CD4-positive, alpha-beta memory T cell (primary cell): ENCODE measurements around the gene CHMP2A. TPM values are rescaled to one million over a fixed set of nuclear protein-coding genes. Genes with fewer than 3 reads are reported as not detected.

Source experiments
- CTCF ChIA-PET: fragments of 350-600 bp; sonication (Branson Sonifier 250); formaldehyde crosslinking; loops from one replicate; lab custom pipeline; 2021; ENCODE audit warnings: inconsistent platforms; ENCODE audit not compliant: partially characterized antibody; lab: Charles Lee
- POLR2A ChIA-PET: fragments of 350-600 bp; sonication (Branson Sonifier 250); formaldehyde crosslinking; loops from one replicate; lab custom pipeline; 2021; ENCODE audit not compliant: partially characterized antibody; lab: Charles Lee
- DNase-seq, 5 donors: peaks; one replicate each; pipeline versions ENCODE4 v3.0.0 to v3.0.0-alpha.2; 2020 to 2022; ENCODE audit warnings: mixed read lengths in 1 of 5
- H3K27ac ChIP-seq: one replicate; pipeline ENCODE4 v1.7.0; 2013; ENCODE audit warnings: low read depth, low read length
- H3K27me3 ChIP-seq: 2 replicates; pipeline ENCODE4 v1.7.0; 2013; ENCODE audit warnings: mild to moderate bottlenecking, low read length, moderate library complexity; ENCODE audit not compliant: insufficient read depth
- H3K36me3 ChIP-seq: 2 replicates; pipeline ENCODE4 v1.7.0; 2013; ENCODE audit warnings: mild to moderate bottlenecking, low read length, moderate library complexity; ENCODE audit not compliant: insufficient read depth
- H3K4me1 ChIP-seq: 2 replicates; pipeline ENCODE4 v1.7.0; 2013; ENCODE audit warnings: mild to moderate bottlenecking, low read length, moderate library complexity; ENCODE audit not compliant: insufficient read depth
- H3K4me3 ChIP-seq, 2 donors: one replicate each; pipeline ENCODE4 v1.7.0; 2013; ENCODE audit warnings: low read length in 2 of 2, mild to moderate bottlenecking in 1 of 2
- H3K9me3 ChIP-seq, 2 donors: one replicate each; pipeline ENCODE4 v1.7.0; 2013; ENCODE audit warnings: low read length in 2 of 2, control low read depth in 1 of 2; ENCODE audit not compliant: control insufficient read depth in 1 of 2
- H3K27ac Mint-ChIP-seq, 7 donors: one replicate each; pipeline ENCODE4 v1.8.0; 2020 to 2021; ENCODE audit warnings: mixed read lengths in 7 of 7, mild to moderate bottlenecking in 6 of 7, inconsistent platforms in 3 of 7, moderate library complexity in 3 of 7
- H3K27me3 Mint-ChIP-seq, 2 donors: one replicate each; pipeline ENCODE4 v1.8.0; 2020 to 2021; ENCODE audit warnings: mixed read lengths in 2 of 2
- H3K36me3 Mint-ChIP-seq, 2 donors: one replicate each; pipeline ENCODE4 v1.8.0; 2020 to 2021; ENCODE audit warnings: mixed read lengths in 2 of 2, inconsistent platforms in 1 of 2, mild to moderate bottlenecking in 1 of 2
- H3K4me1 Mint-ChIP-seq, 4 donors: one replicate each; pipeline ENCODE4 v1.8.0; 2020 to 2021; ENCODE audit warnings: mixed read lengths in 4 of 4, mild to moderate bottlenecking in 1 of 4
- H3K4me3 Mint-ChIP-seq, 8 donors: one replicate each; pipeline ENCODE4 v1.8.0; 2020 to 2021; ENCODE audit warnings: mixed read lengths in 8 of 8, mild to moderate bottlenecking in 7 of 8, moderate library complexity in 6 of 8, inconsistent platforms in 3 of 8
- H3K9me3 Mint-ChIP-seq, 8 donors: one replicate each; pipeline ENCODE4 v1.8.0; 2020 to 2021; ENCODE audit warnings: mixed read lengths in 8 of 8, mild to moderate bottlenecking in 5 of 8, inconsistent platforms in 3 of 8, moderate library complexity in 1 of 8
- intact Hi-C: fragments of 100-400 bp; cut with micrococcal nuclease; formaldehyde crosslinking; loops from one replicate; pipeline ENCODE4 v1.15.1; 2023
- polyA plus RNA-seq, 2 donors: library from polyadenylated mRNA; unstranded; fragments of 300-500 nt; fragmentation: Illumina TruSeq; gene quantifications; one replicate each; pipeline ENCODE4 v1.2.3, GENCODE V29; 2021
- total RNA-seq, 2 experiments: library from RNA; stranded (reverse); gene quantifications; one replicate each; pipeline ENCODE4 v1.2.3, GENCODE V29; 2021

Gene CHMP2A
- total and polyA plus RNA-seq, 4 experiments from 2014 or later = 81.1 to 238 (median 144) TPM

DNA sequence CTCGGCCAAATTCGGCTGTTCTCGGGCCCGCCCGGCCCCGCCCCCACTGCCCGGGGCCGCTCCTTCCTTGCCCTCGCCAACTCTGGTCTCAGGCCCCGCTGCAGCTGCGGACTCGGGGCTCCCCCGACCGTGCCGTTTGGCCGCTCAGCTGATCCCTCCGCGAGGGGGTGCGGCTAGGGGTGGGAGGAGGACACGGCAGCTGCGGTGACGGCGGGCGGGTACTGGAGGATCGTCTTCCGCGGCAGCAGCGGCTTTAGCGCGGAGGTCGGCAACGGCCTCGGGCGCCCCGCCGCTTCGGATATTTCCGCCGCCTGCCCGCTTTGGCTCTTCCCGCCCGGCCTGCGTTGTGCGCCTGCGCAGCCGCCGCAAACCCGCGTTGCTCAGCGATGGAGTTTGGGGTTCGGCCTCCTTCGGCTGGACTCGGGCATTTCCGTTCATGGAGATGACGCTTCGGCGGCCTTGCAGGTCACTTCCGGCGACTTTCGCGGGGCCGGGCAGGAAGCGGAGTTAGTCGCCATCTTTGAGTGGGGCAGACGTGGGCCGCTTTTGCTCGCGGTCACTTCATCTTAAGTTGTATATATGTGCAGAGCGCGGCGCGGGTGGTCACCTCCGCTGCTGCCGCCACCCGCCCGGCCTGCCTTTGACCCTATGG lies 3.8 kb upstream of the CHMP2A start:
- H3K9me3 ChIP-seq = no peaks in the 10 kb centered on the region
- peak overlapping the region; percentile 97 to 99 (median 99) for H3K27ac Mint-ChIP-seq
- peak overlapping the region; percentile 47 to 100 for H3K4me3 ChIP-seq
- ChIA-PET POLR2A (interaction anchor here (0.8 to 7.3 kb wide), 11 partner anchors 8 to 196 kb away, joined by 3 to 104 read pairs (median 6); partner anchors contain the start of genes MZF1, TRIM28, ZBTB45 and ZNF132), CTCF (no interaction called here)
- intact Hi-C loops = loop anchor here (1.0 kb wide), 3 partner anchors 14 to 39 kb away; partner anchors contain the start of genes MZF1, TRIM28 and ZBTB45
- H3K27me3 ChIP-seq = no peaks in the 10 kb centered on the region
- peaks cover 0 to 2% (median 0%) of the 10 kb centered on the region in 8 donors for H3K9me3 Mint-ChIP-seq
- H3K4me1 Mint-ChIP-seq = peaks cover 28 to 96% (median 61%) of the 10 kb centered on the region in 4 donors
- no peaks in the 10 kb centered on the region for H3K27me3 Mint-ChIP-seq
- peaks cover 12 to 39% of the 10 kb centered on the region in 2 donors for H3K36me3 Mint-ChIP-seq
- H3K27ac ChIP-seq = peak overlapping the region; percentile 99
- H3K4me3 Mint-ChIP-seq = peak overlapping the region; percentile 92 to 98 (median 97)
- H3K4me1 ChIP-seq = peaks cover 79% of the 10 kb centered on the region
- peak; percentile 99 to 100 (median 100) for DNase-seq
- peaks cover 11% of the 10 kb centered on the region for H3K36me3 ChIP-seq

DNA sequence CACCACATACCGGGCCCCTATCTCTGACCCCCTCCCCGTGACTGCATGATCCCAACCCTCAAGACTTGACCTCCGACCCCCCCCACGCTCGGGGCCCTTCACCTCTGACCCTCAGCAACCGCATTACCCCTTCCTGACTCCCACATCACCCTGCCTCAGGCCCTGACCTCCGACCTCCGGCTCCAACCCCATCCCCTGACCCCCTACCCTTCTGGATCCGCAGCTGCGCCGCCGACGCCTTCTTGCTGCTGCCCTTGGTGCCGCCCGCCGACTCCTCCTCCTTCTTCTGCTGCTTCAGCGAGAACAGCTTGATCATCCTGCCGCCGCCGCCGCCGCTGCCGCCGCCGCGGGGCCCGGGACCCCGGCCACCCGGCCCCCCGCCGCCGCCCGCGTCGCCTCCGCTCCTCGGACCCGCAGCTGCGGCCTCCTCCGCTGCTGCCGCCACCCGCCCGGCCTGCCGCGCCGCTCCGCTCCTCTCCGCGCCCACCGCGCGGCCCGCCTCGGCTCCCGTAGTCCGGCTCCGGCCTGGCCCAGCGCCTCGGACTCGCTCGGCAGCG lies 3.2 kb upstream of the CHMP2A start, which contains the start of gene UBE2M:
UBE2M (minus strand) TSS at position 546 of the 557 bp plus-strand sequence; CDS start at position 316, 230 bp downstream.
- H3K36me3 Mint-ChIP-seq = peaks cover 16 to 41% of the 10 kb centered on the region in 2 donors
- H3K4me3 ChIP-seq = peak within 1 kb of the TSS; percentile 78 to 100
- H3K27me3 Mint-ChIP-seq = no peaks in the 10 kb centered on the region
- H3K27me3 ChIP-seq = no peaks in the 10 kb centered on the region
- peak within 1 kb of the TSS; percentile 99 for H3K27ac ChIP-seq
- peak within 1 kb of the TSS; percentile 94 to 98 (median 97) for H3K4me3 Mint-ChIP-seq
- ChIA-PET CTCF (no interaction called here), POLR2A (interaction anchor here (0.8 to 7.3 kb wide), 10 partner anchors 8 to 195 kb away, joined by 3 to 104 read pairs (median 6); partner anchors contain the start of genes MZF1, TRIM28, ZBTB45 and ZNF132)
- H3K9me3 Mint-ChIP-seq = peaks cover 0 to 2% (median 0%) of the 10 kb centered on the region in 8 donors
- peak in 4 of 5 donors; percentile 69 to 84 (median 74) for DNase-seq
- peaks cover 17% of the 10 kb centered on the region for H3K36me3 ChIP-seq
- H3K27ac Mint-ChIP-seq = peak within 1 kb of the TSS; percentile 97 to 99 (median 99)
- H3K4me1 ChIP-seq = peaks cover 77% of the 10 kb centered on the region
- H3K9me3 ChIP-seq = no peaks in the 10 kb centered on the region
- intact Hi-C loops = no loop called here
- H3K4me1 Mint-ChIP-seq = peaks cover 26 to 94% (median 59%) of the 10 kb centered on the region in 4 donors

DNA sequence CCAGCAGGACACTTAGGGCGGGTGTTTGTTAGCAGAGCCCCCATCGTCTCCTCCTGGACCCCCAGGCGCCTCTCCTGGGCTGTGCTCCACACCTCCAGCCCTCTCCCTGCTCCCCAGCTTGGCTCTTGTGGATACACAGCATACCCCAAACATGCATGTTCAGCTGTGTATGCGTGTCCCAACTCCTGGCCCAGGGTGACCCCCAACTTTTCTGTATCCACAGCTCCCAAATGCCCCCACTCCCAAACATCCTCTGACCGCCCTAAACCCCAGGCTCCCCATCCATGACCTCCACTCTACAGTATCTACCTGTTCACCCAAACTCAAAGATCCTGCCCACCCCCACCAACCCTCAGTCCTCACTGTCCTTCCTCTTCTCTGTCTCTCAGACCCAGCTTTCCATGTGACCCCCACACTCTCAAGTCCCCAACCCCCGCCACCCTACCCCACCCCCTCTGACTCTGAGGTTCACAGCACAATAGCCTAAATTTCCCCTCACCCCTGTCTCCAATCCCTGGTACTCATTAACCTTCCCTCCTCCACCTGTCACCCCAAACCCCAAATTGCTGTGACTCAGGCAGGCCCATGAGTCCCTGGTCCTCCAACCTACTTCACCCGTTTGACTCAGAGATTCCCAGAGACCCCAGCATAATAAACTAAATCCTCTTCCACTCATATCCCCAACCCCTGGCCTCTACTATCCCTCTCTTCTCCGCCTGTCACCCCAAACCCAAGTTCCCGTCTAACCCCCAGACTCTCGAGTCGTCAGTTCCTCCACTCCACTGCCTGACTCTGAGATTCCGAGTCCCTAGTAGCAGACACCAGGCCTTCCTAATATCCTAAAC lies 2.5 kb upstream of the CHMP2A start:
- POLR2A ChIA-PET = interaction anchor here (0.8 to 7.3 kb wide), 8 partner anchors 7 to 118 kb away, joined by 3 to 104 read pairs (median 5); partner anchors contain the start of genes MZF1, TRIM28, ZBTB45 and ZNF132
- DNase-seq = peak in 1 of 5 donors; percentile 53

DNA sequence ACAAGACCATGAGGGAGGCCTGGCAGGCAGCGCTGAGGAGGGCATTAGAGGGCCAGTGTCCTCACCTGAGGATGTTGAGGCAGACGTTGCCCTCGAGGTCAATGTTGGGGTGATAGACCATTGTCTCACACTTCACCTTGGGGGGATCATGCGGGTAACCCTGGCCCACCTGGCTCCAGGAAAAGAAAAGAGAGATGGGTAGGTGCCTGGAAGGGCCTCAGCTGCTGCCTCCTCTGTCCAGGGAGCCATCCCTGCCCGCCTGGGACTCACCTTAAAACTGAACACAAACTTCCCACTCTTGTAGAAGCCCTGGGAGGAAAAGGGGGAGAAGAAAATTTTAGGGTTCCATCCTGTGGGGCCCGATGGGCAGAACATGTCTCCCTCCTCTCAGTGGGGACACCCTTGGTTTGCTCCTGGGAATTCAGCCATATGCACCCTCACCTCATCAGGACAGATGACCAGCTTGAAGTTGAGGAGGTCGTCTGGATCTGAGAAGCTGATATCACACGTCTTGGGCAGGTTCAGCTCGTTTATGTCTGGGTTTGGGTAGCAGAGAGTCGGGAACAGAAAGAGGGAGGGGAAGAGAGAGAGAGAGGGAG lies 1.8 kb upstream of the CHMP2A start:
- DNase-seq = no peak
- intact Hi-C loops = no loop called here
- Histone ChIP-seq H3K27me3 (no peaks in the 10 kb centered on the region), H3K9me3 (no peaks in the 10 kb centered on the region), H3K4me1 (peaks cover 66% of the 10 kb centered on the region), H3K27ac (peak overlapping the region; percentile 99), H3K4me3 (peak overlapping the region in 1 of 2 donors; percentile 78), H3K36me3 (peaks cover 30% of the 10 kb centered on the region)
- Mint-ChIP-seq H3K27ac (peak overlapping the region; percentile 89 to 99 (median 97)), H3K36me3 (peaks cover 27 to 55% of the 10 kb centered on the region in 2 donors), H3K9me3 (peaks cover 0 to 2% (median 0%) of the 10 kb centered on the region in 8 donors), H3K27me3 (no peaks in the 10 kb centered on the region), H3K4me3 (peak overlapping the region; percentile 2 to 97 (median 88)), H3K4me1 (peaks cover 30 to 90% (median 60%) of the 10 kb centered on the region in 4 donors)
- POLR2A ChIA-PET = interaction anchor here (0.9 to 7.3 kb wide), 5 partner anchors 11 to 43 kb away, joined by 4 to 104 read pairs (median 6); partner anchors contain the start of genes TRIM28 and ZBTB45
- CTCF ChIA-PET = interaction anchor here (0.9 kb wide), 1 partner anchor 37 kb away, joined by 4 read pairs; the partner anchor contains the start of gene ZBTB45

More for the DNA sequence above, 2.5 kb upstream of the CHMP2A start:
- H3K9me3 ChIP-seq = no peaks in the 10 kb centered on the region
- intact Hi-C loops = no loop called here
- Mint-ChIP-seq H3K4me1 (peaks cover 30 to 94% (median 61%) of the 10 kb centered on the region in 4 donors), H3K4me3 (peak overlapping the region; percentile 91 to 97 (median 92)), H3K9me3 (peaks cover 0 to 2% (median 0%) of the 10 kb centered on the region in 8 donors), H3K27ac (peak overlapping the region; percentile 96 to 99 (median 97)), H3K27me3 (no peaks in the 10 kb centered on the region), H3K36me3 (peaks cover 21 to 48% of the 10 kb centered on the region in 2 donors)
- H3K36me3 ChIP-seq = peaks cover 23% of the 10 kb centered on the region
- H3K27ac ChIP-seq = peak overlapping the region; percentile 99
- peak overlapping the region; percentile 78 to 84 for H3K4me3 ChIP-seq
- H3K27me3 ChIP-seq = no peaks in the 10 kb centered on the region
- peaks cover 73% of the 10 kb centered on the region for H3K4me1 ChIP-seq
- CTCF ChIA-PET = interaction anchor here (0.9 kb wide), 1 partner anchor 38 kb away, joined by 4 read pairs; the partner anchor contains the start of gene ZBTB45

DNA sequence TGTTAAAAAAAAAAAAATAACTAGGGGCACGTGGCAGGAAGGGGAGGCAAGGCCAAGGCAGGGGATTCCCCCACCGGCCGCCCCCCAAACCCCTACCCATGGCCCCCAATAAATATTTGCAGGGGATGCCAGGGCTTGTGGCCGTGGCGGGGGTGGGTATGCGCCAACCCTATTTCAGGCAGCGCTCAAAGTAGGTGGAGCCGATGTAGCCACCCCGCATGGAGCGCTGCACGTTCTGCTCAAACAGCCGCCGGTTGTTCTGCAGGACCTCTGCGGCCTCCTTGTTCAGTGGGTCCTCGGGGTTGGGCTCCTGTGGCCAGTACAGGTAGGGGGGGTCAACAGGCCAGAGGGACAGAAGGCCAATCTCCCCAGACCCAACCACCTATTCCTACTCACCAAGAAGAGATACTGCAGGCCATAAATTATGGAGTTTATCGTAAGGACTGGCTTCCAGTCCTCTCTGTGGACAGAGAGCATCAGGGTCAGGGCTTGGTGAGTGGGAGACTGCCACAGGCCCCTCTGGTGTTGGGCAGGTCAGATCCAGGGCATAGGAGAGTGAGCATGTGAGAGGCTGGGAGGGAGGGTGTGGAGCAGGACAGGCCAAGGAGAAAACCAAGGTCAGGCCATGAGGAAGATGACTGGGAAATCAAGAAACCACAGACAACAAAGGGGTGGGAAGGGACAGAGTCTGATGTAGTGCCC lies 1.2 kb upstream of the CHMP2A start:
- H3K27me3 Mint-ChIP-seq = no peaks in the 10 kb centered on the region
- POLR2A ChIA-PET = interaction anchor here (0.5 to 7.3 kb wide), 12 partner anchors 8 to 373 kb away, joined by 3 to 104 read pairs (median 12); partner anchors contain the start of genes MZF1, TRIM28, ZBTB45 and ZNF132
- H3K36me3 ChIP-seq = peaks cover 36% of the 10 kb centered on the region
- CTCF ChIA-PET = interaction anchor here (1.3 to 3.8 kb wide), 2 partner anchors 19 to 37 kb away, joined by 6 to 28 read pairs; partner anchors contain the start of gene ZBTB45
- H3K27ac Mint-ChIP-seq = peak overlapping the region; percentile 89 to 99 (median 99)
- H3K4me3 ChIP-seq = no peak overlapping the region
- H3K9me3 ChIP-seq = no peaks in the 10 kb centered on the region
- no peaks in the 10 kb centered on the region for H3K27me3 ChIP-seq
- peak overlapping the region; percentile 99 for H3K27ac ChIP-seq
- intact Hi-C loops = loop anchor here (1.0 kb wide), 1 partner anchor 12 kb away; the partner anchor contains the start of gene TRIM28
- peaks cover 28 to 61% of the 10 kb centered on the region in 2 donors for H3K36me3 Mint-ChIP-seq
- H3K9me3 Mint-ChIP-seq = peaks cover 0 to 3% (median 0%) of the 10 kb centered on the region in 8 donors
- peaks cover 30 to 84% (median 55%) of the 10 kb centered on the region in 4 donors for H3K4me1 Mint-ChIP-seq
- H3K4me3 Mint-ChIP-seq = peak overlapping the region in 7 of 8 donors; percentile 55 to 97 (median 91)
- peak in 1 of 5 donors; percentile 43 for DNase-seq
- H3K4me1 ChIP-seq = peaks cover 60% of the 10 kb centered on the region
